Muscle layer of duodenum (tissue), 2 donors: Measurements from ENCODE around the gene CRYGN.

Source experiments
- H3K27ac ChIP-seq: one replicate; pipeline ENCODE4 v1.7.0; 2013; ENCODE audit warnings: mild to moderate bottlenecking, low read length
- H3K27me3 ChIP-seq: one replicate; pipeline ENCODE4 v1.7.0; 2013; ENCODE audit warnings: low read depth, mild to moderate bottlenecking, control low read depth, low read length
- H3K36me3 ChIP-seq, 2 donors: one replicate each; pipeline ENCODE4 v1.7.0; 2013; ENCODE audit warnings: low read length in 2 of 2, control low read depth in 1 of 2, mild to moderate bottlenecking in 1 of 2; ENCODE audit not compliant: insufficient read depth in 2 of 2, control insufficient read depth in 1 of 2
- H3K4me1 ChIP-seq, 2 donors: one replicate each; pipeline ENCODE4 v1.7.0; 2013; ENCODE audit warnings: low read length in 2 of 2, mild to moderate bottlenecking in 2 of 2, control low read depth in 1 of 2, moderate library complexity in 1 of 2; ENCODE audit not compliant: insufficient read depth in 2 of 2, control insufficient read depth in 1 of 2
- H3K4me3 ChIP-seq, 2 donors: one replicate each; pipeline ENCODE4 v1.7.0; 2013; ENCODE audit warnings: low read length in 2 of 2, low read depth in 1 of 2, mild to moderate bottlenecking in 1 of 2
- H3K9me3 ChIP-seq, 2 donors: one replicate each; pipeline ENCODE4 v1.7.0; 2013; ENCODE audit warnings: low read length in 2 of 2, control low read depth in 1 of 2, mild to moderate bottlenecking in 1 of 2; ENCODE audit not compliant: control insufficient read depth in 1 of 2
- donor health status: healthy.

The CRYGN gene

DNA sequence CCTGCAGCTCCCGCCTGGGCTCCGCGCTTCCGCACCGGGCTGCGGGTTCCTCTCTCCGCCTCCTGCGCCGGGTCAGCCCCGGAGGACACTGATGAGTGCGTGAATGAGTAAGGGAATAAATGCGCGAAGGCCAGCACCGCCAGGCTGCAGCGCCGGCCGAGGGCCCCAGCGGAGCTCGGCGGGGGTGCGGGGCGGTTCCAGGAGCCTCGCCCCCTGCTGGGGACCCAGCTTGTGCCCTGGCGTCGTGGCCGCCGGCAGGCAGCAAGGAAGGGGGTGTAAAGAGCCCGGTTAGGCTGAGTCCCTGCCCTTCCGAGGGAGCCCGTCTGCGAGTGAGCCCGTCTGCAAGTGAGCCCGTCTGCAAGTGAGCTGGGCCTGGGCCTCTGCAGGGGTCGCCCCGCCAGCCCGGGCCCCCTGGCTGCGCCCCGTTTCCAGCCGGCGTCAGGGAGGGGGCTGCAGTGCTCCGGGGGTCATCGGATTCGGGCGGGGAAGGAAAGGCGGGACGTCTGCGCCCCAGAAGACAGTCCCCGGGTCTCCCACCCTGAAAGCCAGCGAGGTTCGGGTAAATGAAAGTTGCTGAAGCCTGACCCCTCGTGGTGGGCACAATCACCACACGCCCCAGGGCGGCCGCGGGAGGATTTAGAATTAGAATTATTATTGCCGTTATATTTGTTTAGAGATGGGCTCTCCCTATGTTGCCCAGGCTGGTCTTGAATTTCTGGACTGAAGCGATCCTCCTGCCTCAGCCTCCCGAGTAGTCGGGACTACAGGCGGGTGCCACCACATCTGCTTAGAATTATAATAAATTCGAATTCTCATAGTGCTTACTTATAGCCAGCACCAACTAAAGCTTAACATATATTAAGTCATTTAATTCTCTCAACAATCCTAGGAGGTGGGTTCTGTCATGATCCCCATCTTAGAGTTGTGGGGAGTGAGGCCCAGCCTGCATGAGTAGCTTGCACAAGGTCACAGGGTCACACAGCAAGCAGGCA, 8.6 kb upstream of the CRYGN start:
- Histone ChIP-seq H3K4me1 (peaks cover 0 to 4% of the 10 kb centered on the region in 2 donors), H3K36me3 (no peaks in the 10 kb centered on the region), H3K9me3 (no peaks in the 10 kb centered on the region), H3K4me3 (peak overlapping the region; percentile 46 to 73), H3K27ac (no peak overlapping the region), H3K27me3 (no peaks in the 10 kb centered on the region)

DNA sequence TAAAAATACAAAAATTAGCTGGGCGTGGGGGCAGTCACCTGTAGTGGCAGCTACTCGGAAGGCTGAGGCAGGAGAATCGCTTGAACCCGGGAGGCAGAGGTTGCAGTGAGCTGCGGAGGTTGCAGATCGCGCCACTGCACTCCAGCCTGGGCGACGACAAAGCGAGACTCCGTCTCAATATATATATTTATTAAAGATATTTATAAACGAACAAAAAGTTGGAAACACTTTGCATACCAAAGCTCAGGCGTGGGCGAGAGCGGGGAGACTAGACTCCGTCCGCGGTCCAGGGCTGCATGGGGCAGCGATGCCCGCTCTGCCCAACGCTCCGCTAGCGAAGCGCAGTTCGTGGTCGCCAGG, 7.9 kb upstream of the CRYGN start:
- Histone ChIP-seq H3K27me3 (no peaks in the 10 kb centered on the region), H3K36me3 (no peaks in the 10 kb centered on the region), H3K27ac (no peak overlapping the region), H3K4me1 (peaks cover 0 to 4% of the 10 kb centered on the region in 2 donors), H3K4me3 (peak overlapping the region; percentile 46 to 73), H3K9me3 (no peaks in the 10 kb centered on the region)

DNA sequence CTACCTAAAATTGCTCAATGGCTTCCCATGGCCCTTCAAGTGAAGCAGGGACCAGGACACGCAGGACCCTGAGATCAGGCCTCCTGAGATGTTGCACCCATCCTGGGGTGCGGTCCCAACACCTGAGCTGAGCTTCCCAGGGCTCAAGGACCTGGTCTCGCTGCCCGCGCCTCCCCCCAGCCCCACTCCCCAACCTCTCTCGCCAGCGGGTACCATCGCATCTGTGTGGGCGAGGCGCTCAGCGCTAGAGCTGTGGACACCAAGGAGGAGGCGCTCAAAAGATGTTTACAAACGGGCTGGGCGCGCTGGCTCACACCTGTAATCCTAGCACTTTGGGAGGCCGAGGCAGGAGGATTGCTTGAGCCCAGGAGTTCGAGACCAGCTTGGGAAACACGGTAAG, 7.4 kb upstream of the CRYGN start:
- Histone ChIP-seq H3K4me1 (peaks cover 0 to 4% of the 10 kb centered on the region in 2 donors), H3K36me3 (no peaks in the 10 kb centered on the region), H3K27ac (no peak overlapping the region), H3K9me3 (no peaks in the 10 kb centered on the region), H3K4me3 (no peak overlapping the region), H3K27me3 (no peaks in the 10 kb centered on the region)

DNA sequence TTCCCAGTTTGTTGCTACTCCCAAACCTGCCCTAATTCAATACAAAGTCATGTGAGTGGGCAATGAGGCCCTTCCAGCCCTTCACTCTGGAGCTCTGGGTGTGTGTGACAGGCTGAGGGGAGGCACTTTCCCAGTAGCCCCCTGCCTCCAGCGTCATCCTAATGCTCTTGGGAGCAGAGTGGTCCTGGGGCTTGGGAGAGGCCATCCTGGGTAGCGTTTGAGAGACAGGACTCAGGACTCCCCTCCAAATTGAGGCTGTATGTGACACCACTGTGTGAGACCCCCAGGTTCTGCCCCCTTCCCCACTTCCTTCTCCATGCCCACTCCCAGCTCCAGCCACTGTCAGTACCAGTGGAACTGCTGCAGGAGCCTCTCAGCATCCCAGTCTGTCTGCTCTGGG, 6.5 kb upstream of the CRYGN start:
- Histone ChIP-seq H3K27me3 (no peaks in the 10 kb centered on the region), H3K4me3 (no peak overlapping the region), H3K36me3 (no peaks in the 10 kb centered on the region), H3K9me3 (no peaks in the 10 kb centered on the region), H3K27ac (no peak overlapping the region), H3K4me1 (peaks cover 0 to 4% of the 10 kb centered on the region in 2 donors)

DNA sequence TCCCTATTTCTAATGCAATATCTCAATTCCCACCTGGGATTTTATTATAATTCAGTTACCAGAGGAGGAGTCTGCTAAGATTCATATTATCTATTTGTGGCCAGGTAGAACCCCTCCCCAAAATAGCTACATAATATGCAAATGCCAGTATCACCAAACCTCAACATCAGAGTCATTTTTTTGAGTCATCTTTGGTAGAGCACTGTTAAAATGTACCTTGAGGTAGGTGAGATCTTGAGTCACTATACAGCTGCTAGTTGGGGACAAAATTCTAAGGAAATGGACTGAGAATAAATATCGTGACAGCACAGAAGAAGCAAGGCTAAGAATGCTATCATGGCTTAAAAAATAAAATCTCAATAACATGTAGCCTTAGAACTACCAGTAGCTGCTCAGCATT, 4.7 kb upstream of the CRYGN start:
- peaks cover 5% of the 10 kb centered on the region for H3K27me3 ChIP-seq
- no peak overlapping the region for H3K27ac ChIP-seq

DNA sequence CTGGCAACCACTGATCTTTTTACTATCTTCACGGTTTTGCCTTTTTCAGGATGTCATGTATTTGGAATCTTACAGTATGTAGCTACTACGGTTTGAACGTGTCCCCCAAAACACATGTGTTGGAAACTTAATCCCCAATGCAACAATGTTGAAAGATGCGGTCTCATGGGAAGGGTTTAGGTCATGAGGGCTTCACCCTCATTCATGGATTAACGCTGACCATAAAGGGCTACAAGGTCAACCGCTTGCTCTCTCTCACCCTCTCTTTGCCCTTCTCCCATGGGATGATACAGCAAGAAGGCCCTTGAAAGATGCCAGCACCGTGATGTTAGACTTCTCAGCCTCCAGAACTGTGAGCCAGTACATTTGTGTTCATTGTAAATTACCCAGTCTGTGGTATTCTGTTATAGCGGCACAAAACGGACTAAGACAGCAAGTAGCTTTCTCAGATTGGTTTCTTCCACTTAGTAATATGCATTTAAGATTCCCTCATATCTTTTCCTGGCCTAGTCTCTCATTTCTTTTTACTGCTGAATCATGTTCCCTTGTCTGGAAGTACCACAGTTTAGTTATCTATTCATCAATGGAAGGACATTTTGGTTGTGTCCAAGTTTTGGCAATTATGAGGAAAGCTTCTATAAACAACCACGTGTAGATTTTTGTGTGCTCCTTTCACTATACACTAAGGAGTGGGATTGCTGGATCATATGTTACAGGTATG, 3.0 kb upstream of the CRYGN start:
- H3K27me3 ChIP-seq, result peaks cover 10% of the 10 kb centered on the region
- H3K9me3 ChIP-seq, result no peaks in the 10 kb centered on the region
- H3K4me1 ChIP-seq, result peaks cover 0 to 19% of the 10 kb centered on the region in 2 donors
- no peak overlapping the region for H3K27ac ChIP-seq
- H3K36me3 ChIP-seq, result no peaks in the 10 kb centered on the region
- no peak overlapping the region for H3K4me3 ChIP-seq

More for the DNA sequence above, 4.7 kb upstream of the CRYGN start:
- peaks cover 0 to 20% of the 10 kb centered on the region in 2 donors for H3K4me1 ChIP-seq
- no peaks in the 10 kb centered on the region for H3K9me3 ChIP-seq
- no peaks in the 10 kb centered on the region for H3K36me3 ChIP-seq
- no peak overlapping the region for H3K4me3 ChIP-seq

DNA sequence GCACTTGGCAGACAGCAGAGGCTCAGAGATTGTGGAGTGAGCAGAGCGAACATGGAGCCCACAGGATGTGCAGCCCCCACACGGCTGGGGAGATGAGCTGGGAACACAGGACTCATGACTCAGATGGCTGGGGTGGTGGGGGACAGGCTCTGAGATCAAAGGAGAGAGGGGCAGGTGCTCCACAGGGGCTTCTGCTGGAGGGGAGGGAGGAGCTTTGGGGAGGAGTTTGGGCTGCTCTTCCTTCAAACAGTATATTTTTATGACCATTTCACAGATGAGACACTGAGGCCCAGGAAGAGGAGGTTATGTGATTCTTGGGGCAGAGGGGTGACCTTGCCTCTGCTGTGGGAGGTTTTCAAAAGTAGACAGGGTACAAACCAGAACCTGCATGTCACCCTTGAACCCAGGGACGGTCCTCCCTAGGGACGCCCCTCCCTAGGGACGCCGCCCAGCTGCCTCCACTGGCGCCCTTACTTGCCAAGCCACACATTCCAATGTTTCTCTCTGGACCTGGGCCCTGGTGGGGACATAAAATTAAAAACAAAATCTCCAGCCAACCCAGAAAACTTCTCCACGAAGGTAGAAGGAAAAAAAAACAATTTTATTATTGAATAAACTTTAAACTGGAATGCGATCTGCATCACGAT, 981 bp upstream of the CRYGN start:
- H3K9me3 ChIP-seq, result no peaks in the 10 kb centered on the region
- no peak overlapping the region for H3K27ac ChIP-seq
- H3K36me3 ChIP-seq, result no peaks in the 10 kb centered on the region
- H3K4me1 ChIP-seq, result peaks cover 0 to 19% of the 10 kb centered on the region in 2 donors
- no peak overlapping the region for H3K4me3 ChIP-seq
- H3K27me3 ChIP-seq, result peaks cover 10% of the 10 kb centered on the region

DNA sequence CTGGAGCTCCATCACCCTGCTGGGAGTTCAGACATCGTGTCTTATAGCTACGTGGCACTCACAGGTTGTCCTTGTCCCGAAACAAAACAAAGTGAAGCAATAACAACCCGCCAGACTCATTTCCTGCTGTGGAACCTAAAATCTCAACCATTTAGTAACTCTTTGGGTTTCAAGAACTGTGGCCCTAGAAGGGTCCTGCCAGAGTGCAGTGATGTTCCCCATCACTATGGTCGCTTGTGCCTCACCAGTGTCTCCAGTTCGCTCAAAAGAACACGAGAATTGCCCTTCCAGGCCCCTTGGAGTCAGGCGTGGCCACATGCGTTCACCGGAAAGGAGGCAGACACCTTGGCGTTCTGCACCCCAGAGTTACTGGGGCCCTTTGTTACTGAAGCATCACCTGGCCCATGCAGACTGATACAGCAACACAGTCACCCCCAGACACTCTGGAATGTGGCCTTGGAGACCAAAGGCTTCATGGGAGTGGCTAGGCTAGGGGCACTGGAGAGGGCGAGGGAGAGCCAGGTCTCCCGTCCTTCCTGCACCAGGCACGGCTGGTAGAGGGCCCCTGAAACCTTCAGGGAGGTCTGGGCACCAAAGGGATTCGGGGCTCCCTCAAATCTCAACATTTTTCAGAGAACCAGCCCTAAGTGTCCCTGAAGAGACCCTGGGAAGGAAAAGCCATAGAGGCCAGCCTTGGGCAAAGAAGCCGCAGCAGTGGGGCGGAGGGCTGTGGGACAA, 908 bp downstream of the CRYGN start:
- H3K9me3 ChIP-seq, result no peaks in the 10 kb centered on the region
- no peak overlapping the region for H3K4me3 ChIP-seq
- peaks cover 10% of the 10 kb centered on the region for H3K27me3 ChIP-seq
- H3K4me1 ChIP-seq, result peaks cover 0 to 19% of the 10 kb centered on the region in 2 donors
- no peak overlapping the region for H3K27ac ChIP-seq
- H3K36me3 ChIP-seq, result no peaks in the 10 kb centered on the region

DNA sequence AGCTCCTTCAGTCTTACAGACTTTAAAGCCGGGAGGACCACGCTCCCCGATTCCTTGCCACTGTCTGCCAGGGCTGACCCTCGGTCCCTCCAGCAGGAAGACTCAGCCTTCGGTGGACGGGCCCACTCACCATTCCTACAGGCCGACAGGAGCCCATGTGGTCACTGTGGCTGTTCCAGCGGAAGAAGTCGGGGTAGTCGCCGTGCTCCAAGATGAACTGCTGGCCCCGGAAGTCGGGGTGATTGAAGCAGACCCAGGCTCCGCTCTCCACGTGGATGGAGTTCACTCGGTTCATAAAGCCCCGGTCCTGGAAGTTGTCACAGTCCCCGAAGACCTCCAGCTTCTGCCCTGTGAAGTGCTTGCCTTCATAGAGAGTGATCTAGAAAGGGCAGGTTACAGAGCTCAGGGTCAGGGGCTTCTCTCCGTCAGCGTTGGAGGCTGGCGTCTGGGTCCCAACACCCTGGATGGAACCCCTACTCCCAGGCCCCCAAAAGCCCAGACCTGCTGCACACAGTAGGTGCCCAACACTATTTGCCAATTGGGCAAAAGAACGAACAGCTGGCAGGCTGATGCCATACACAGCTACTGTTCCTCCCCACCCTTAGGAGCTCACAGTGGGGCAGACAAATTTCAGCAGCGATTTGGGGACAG, 1.9 kb downstream of the CRYGN start:
- Histone ChIP-seq H3K27ac (no peak overlapping the region), H3K36me3 (no peaks in the 10 kb centered on the region), H3K27me3 (peaks cover 10% of the 10 kb centered on the region), H3K9me3 (no peaks in the 10 kb centered on the region), H3K4me1 (peaks cover 0 to 19% of the 10 kb centered on the region in 2 donors), H3K4me3 (no peak overlapping the region)

DNA sequence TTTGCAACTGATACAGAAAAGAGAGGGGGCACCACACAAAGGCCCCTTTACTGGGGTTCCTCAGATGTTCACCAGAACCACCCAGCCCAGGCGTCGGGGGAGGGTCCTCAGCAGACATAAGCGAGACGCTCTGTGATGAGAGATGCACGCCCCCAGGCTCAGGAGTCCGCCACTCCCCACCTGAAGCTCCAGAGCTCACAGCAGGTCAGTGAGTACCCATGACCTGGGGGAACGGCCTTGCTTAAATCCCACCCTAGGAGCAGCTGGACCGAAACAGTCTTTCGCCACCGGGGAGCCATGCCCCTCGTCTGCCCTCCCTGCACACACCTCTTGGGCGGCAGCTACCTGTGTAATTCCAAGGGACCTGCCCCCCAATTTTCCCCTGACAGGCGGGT, 2.8 kb downstream of the CRYGN start:
- no peak overlapping the region for H3K4me3 ChIP-seq
- H3K4me1 ChIP-seq, result peaks cover 0 to 19% of the 10 kb centered on the region in 2 donors
- no peak overlapping the region for H3K27ac ChIP-seq

More for the DNA sequence above, 2.8 kb downstream of the CRYGN start:
- H3K27me3 ChIP-seq, result peaks cover 10% of the 10 kb centered on the region
- no peaks in the 10 kb centered on the region for H3K36me3 ChIP-seq
- no peaks in the 10 kb centered on the region for H3K9me3 ChIP-seq
